SK-N-MC (cell line): ENCODE measurements around the gene INO80E.

Experiments used
- EZH2 ChIP-seq: fragments of 200-600 bp; sonication (generic); IDR thresholded peaks from one replicate; pipeline ENCODE4 v1.6.1; 2017; ENCODE audit warnings: antibody characterized with exemption
- POLR2AphosphoS5 ChIP-seq: IDR thresholded peaks from 2 replicates; pipeline ENCODE4 v1.6.1; 2012; ENCODE audit warnings: mild to moderate bottlenecking, low read depth, low read length, borderline replicate concordance

DNA sequence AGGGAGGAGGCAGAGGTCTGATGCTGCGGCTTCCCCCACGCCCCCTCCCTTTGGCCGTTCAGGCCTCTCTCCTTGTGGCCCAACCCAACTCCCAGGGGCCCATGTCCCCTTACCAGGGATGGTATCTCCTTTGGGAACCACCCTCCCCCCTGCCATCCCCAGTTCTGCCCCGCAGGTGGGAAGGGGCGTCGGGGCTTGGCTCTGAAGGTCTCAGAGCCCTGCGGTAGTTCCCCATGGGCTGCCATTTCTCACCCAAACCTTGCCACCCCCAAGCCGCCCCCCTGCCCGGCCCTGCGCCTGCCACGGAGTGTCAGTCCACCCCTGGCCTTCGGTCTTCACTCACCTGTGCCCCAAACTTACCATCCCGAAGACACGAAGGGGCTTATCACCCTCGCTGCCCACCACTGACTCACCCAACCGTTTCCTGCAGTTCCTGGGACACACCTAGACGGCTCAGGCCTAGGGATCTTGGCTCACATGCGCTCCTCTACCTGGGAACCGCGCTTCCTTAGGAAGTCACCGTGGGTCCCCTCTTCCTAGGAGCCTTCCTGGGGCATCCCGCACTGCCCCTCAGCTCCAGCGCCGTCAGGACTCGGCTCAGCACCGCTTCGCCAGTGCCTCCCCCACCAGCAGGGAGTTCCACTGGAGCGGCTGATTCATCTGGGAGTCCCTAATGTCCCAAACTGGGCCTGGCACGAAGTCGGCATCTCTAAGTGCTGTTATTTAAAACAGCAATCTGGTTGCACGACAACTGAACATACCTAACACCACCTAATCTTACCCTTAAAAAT is 15.9 kb downstream of the INO80E start:
- TF ChIP-seq POLR2AphosphoS5, result no peak
- TF ChIP-seq EZH2, result no peak
